ENCODE data around the gene ITGAL.

Gene ITGAL

DNA sequence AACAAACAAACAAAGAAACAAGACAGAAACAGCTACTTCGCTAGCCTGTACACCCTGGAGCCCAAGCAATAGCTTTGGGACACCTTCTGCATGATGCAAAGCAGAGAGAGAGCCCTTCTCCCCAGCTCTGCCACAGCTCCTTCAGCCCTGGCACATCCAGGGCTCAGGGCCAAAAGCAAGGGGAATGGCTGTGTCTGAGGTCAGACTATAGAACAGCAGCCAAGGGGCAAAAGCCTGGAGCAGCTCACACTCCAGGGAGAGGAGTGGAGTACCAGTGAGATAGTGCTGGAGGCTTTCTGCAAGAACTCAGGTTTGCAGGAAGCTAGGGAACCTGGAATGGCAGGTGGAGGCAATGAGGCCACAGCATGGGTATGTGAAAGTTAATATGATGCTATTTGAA, 15.3 kb upstream of the ITGAL start:
- Histone ChIP-seq H3K36me3 (ENCODE audit: insufficient read depth, low read length) (no peaks in the 10 kb centered on the region), H3K4me3 (ENCODE audit: low read depth in 1 of 2, low read length in 2 of 2) (no peak overlapping the region), H3K9ac (ENCODE audit: low read depth, low read length) (no peak overlapping the region), H3K27ac (ENCODE audit: low read length) (peak overlapping the region; percentile 42; the same call in 1 of the 2 replicates), H3K27me3 (ENCODE audit: insufficient read depth, low read length, poor library complexity) (no peaks in the 10 kb centered on the region), H4K20me1 (ENCODE audit: insufficient read depth, low read length) (no peaks in the 10 kb centered on the region), H3K4me1 (ENCODE audit: insufficient read depth, low read length) (peaks cover 19% of the 10 kb centered on the region), H2AFZ (ENCODE audit: low read depth, low read length) (no peak overlapping the region), H3K9me3 (ENCODE audit: insufficient read depth, low read length, severe bottlenecking) (no peaks in the 10 kb centered on the region), H3K4me2 (ENCODE audit: insufficient read depth, low read length) (no peak overlapping the region), H3K79me2 (ENCODE audit: insufficient read depth, low read length) (no peaks in the 10 kb centered on the region)
- no peak for ATAC-seq (ENCODE audit: insufficient read depth, low read depth)
- TF ChIP-seq, protein P1, sequence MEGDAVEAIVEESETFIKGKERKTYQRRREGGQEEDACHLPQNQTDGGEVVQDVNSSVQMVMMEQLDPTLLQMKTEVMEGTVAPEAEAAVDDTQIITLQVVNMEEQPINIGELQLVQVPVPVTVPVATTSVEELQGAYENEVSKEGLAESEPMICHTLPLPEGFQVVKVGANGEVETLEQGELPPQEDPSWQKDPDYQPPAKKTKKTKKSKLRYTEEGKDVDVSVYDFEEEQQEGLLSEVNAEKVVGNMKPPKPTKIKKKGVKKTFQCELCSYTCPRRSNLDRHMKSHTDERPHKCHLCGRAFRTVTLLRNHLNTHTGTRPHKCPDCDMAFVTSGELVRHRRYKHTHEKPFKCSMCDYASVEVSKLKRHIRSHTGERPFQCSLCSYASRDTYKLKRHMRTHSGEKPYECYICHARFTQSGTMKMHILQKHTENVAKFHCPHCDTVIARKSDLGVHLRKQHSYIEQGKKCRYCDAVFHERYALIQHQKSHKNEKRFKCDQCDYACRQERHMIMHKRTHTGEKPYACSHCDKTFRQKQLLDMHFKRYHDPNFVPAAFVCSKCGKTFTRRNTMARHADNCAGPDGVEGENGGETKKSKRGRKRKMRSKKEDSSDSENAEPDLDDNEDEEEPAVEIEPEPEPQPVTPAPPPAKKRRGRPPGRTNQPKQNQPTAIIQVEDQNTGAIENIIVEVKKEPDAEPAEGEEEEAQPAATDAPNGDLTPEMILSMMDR (IDR thresholded peaks at IDR 0.05; ENCODE audit: borderline replicate concordance, extremely low read depth, low read length, poor library complexity, severe bottlenecking), result no peak
- TF ChIP-seq EZH2 (IDR thresholded peaks at IDR 0.05; ENCODE audit: borderline replicate concordance, low read depth, low read length, severe bottlenecking), result no peak
- DNase-seq, result no peak

DNA sequence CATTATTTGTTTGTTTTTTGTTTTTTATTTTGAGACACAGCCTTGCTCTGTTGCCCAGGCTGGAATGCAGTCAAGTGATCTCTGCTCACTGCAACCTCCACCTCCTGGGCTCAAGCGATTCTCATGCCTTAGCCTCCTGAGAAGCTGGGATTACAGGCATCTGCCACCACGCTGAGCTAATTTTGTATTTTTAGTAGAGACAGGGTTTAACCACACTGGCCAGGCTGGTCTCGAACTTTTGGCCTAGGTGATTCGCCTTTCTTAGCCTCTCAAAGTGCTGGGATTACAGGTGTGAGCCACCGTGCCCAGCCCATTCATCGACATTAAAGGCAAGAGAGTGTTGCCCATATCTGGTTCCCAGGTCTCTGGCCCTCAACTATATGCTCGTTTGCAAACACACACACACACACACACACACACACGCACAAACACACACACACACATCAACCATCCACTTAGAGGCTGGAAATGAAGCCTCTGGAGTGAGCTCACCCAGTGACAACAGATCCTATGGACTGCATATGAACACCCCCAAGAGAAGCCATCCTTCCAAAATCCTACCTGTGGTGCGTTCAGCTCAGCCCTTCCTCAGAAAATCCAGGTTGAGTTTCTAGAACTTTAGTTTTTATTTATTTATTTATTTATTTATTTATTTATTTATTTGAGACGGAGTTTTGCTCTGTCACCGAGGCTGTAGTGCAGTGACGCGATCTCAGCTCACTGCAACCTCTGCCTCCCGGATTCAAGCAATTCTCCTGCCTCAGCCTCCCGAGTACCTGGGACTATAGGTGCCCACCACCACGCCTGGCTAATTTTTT, 14.6 kb upstream of the ITGAL start:
- peak overlapping the region; percentile 55; the same call in 1 of the 2 replicates for H3K9ac ChIP-seq (ENCODE audit: low read depth, low read length)
- no peak for DNase-seq
- H3K4me3 ChIP-seq (ENCODE audit: low read depth in 1 of 2, low read length in 2 of 2), result no peak overlapping the region
- TF ChIP-seq EZH2 (IDR thresholded peaks at IDR 0.05; ENCODE audit: borderline replicate concordance, low read depth, low read length, severe bottlenecking), result no peak
- no peaks in the 10 kb centered on the region for H3K36me3 ChIP-seq (ENCODE audit: insufficient read depth, low read length)
- no peaks in the 10 kb centered on the region for H3K27me3 ChIP-seq (ENCODE audit: insufficient read depth, low read length, poor library complexity)
- peak overlapping the region; percentile 92 for H3K27ac ChIP-seq (ENCODE audit: low read length)
- no peak for ATAC-seq (ENCODE audit: insufficient read depth, low read depth)
- H3K79me2 ChIP-seq (ENCODE audit: insufficient read depth, low read length), result no peaks in the 10 kb centered on the region
- H3K4me1 ChIP-seq (ENCODE audit: insufficient read depth, low read length), result peaks cover 19% of the 10 kb centered on the region
- no peaks in the 10 kb centered on the region for H3K9me3 ChIP-seq (ENCODE audit: insufficient read depth, low read length, severe bottlenecking)
- H4K20me1 ChIP-seq (ENCODE audit: insufficient read depth, low read length), result no peaks in the 10 kb centered on the region
- peak overlapping the region; percentile 55; the same call in 1 of the 2 replicates for H3K4me2 ChIP-seq (ENCODE audit: insufficient read depth, low read length)
- H2AFZ ChIP-seq (ENCODE audit: low read depth, low read length), result no peak overlapping the region

DNA sequence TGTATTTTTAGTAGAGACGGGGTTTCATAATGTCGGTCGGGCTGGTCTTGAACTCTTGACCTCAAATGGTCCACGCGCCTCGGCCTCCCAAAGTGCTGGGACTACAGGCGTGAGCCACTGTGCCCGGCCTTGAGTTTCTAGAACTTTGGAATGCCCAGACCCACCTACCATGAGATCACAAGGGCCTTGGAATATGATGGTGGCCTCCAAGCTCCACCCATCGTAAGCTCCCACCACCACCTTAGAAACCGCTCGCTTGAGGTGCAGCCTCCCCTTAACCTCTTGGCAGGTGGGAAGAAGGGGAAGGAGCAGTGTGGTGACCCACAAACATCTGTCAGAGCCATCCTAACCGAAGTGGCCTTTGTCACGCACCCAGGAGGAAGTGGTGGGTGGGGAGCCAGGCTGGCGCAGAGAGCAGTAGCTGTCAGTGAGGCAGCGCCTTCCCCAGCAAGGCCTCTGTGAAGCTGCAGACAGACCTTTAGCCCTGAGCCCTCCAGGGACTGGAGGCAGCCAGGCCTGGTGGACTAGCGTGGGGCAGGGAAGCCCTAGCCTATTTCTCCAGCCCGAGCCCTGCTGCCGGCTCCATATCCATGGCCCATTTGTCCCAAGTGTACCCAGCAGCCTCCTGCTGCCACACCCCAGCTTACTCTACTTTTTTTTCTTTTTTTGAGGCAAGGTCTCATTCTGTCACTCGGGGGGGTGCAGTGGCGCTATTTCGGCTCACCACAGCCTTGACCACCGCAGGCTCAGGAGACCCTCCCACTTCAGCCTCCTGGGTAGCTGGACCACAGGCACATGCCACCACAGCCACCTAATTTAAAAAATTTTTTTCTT, 13.8 kb upstream of the ITGAL start:
- Histone ChIP-seq H3K4me3 (ENCODE audit: low read depth in 1 of 2, low read length in 2 of 2) (peak overlapping the region in 1 of 2 experiments; percentile 24; a peak in 1 of 4 replicates), H2AFZ (ENCODE audit: low read depth, low read length) (peak overlapping the region; percentile 84)

More for the DNA sequence above, 13.8 kb upstream of the ITGAL start:
- Histone ChIP-seq H3K79me2 (ENCODE audit: insufficient read depth, low read length) (no peaks in the 10 kb centered on the region), H3K27me3 (ENCODE audit: insufficient read depth, low read length, poor library complexity) (no peaks in the 10 kb centered on the region), H4K20me1 (ENCODE audit: insufficient read depth, low read length) (no peaks in the 10 kb centered on the region), H3K27ac (ENCODE audit: low read length) (peak overlapping the region; percentile 92), H3K9ac (ENCODE audit: low read depth, low read length) (peak overlapping the region; percentile 55), H3K9me3 (ENCODE audit: insufficient read depth, low read length, severe bottlenecking) (no peaks in the 10 kb centered on the region), H3K4me2 (ENCODE audit: insufficient read depth, low read length) (peak overlapping the region; percentile 55), H3K4me1 (ENCODE audit: insufficient read depth, low read length) (peaks cover 19% of the 10 kb centered on the region), H3K36me3 (ENCODE audit: insufficient read depth, low read length) (no peaks in the 10 kb centered on the region)
- ATAC-seq (ENCODE audit: insufficient read depth, low read depth), result peak; percentile 98
- peak; percentile 91 for DNase-seq
- TF ChIP-seq EZH2 (IDR thresholded peaks at IDR 0.05; ENCODE audit: borderline replicate concordance, low read depth, low read length, severe bottlenecking), result no peak
- TF ChIP-seq, protein P1 (IDR thresholded peaks at IDR 0.05; ENCODE audit: borderline replicate concordance, extremely low read depth, low read length, poor library complexity, severe bottlenecking), result no peak
